ENCODE results near the gene MED15.
"Not testable (repeated sequence)": the region's sequence is repeated elsewhere in the genome, so short reads cannot be mapped to it uniquely, and the experiment has no call there.

MED15 gene

GRCh38 chr22:20590477-20591294 lies 83.3 kb downstream of the MED15 start:
- Histone ChIP-seq H3K9me3 (ENCODE audit: insufficient read depth, low read depth, low read length) (no peaks in the 10 kb centered on the region), H3K27me3 (ENCODE audit: insufficient read depth, low read length) (no peaks in the 10 kb centered on the region), H3K27ac (ENCODE audit: low read depth, low read length) (no peak overlapping the region), H3K4me1 (ENCODE audit: insufficient read depth, low read length) (no peaks in the 10 kb centered on the region), H3K9ac (ENCODE audit: low read depth, low read length) (no peak overlapping the region), H3K36me3 (ENCODE audit: insufficient read depth, low read length) (peaks cover 18% of the 10 kb centered on the region), H3K4me3 (ENCODE audit: low read length) (no peak overlapping the region)
- WGBS: 89% methylated on average over 9 of the region's 9 CpGs

- H3K4me1 ChIP-seq (ENCODE audit: insufficient read depth, low read length): no peaks in the 10 kb centered on the region
- 86% methylated on average over 10 of the region's 10 CpGs for WGBS
- peaks cover 12% of the 10 kb centered on the region for H3K36me3 ChIP-seq (ENCODE audit: insufficient read depth, low read length)
- H3K9me3 ChIP-seq (ENCODE audit: insufficient read depth, low read depth, low read length): no peaks in the 10 kb centered on the region
- no peak overlapping the region for H3K27ac ChIP-seq (ENCODE audit: low read depth, low read length)
- H3K27me3 ChIP-seq (ENCODE audit: insufficient read depth, low read length): no peaks in the 10 kb centered on the region
- H3K4me3 ChIP-seq (ENCODE audit: low read length): no peak overlapping the region
- no peak overlapping the region for H3K9ac ChIP-seq (ENCODE audit: low read depth, low read length)
Observed at GRCh38 chr22:20591295-20591645, 83.9 kb downstream of the MED15 start.

- WGBS: 73% methylated on average over 28 of the region's 28 CpGs
- H3K27me3 ChIP-seq (ENCODE audit: insufficient read depth, low read length): no peaks in the 10 kb centered on the region
- H3K4me3 ChIP-seq (ENCODE audit: low read length): no peak overlapping the region
- H3K27ac ChIP-seq (ENCODE audit: low read depth, low read length): no peak overlapping the region
- no peaks in the 10 kb centered on the region for H3K9me3 ChIP-seq (ENCODE audit: insufficient read depth, low read depth, low read length)
- no peak overlapping the region for H3K9ac ChIP-seq (ENCODE audit: low read depth, low read length)
- H3K4me1 ChIP-seq (ENCODE audit: insufficient read depth, low read length): no peaks in the 10 kb centered on the region
- peaks cover 7% of the 10 kb centered on the region for H3K36me3 ChIP-seq (ENCODE audit: insufficient read depth, low read length)
Observed at GRCh38 chr22:20591660-20592310, 84.4 kb downstream of the MED15 start.

- not testable (repeated sequence) for H3K4me3 ChIP-seq (ENCODE audit: low read length); H3K36me3 ChIP-seq (ENCODE audit: insufficient read depth, low read length); H3K27ac ChIP-seq (ENCODE audit: low read depth, low read length); H3K9ac ChIP-seq (ENCODE audit: low read depth, low read length); H3K9me3 ChIP-seq (ENCODE audit: insufficient read depth, low read depth, low read length); H3K27me3 ChIP-seq (ENCODE audit: insufficient read depth, low read length); H3K4me1 ChIP-seq (ENCODE audit: insufficient read depth, low read length)
Observed at GRCh38 chr22:20594038-20594437, 86.6 kb downstream of the MED15 start.

GRCh38 chr22:20594486-20594885 lies 87.1 kb downstream of the MED15 start:
- not testable (repeated sequence) for H3K4me1 ChIP-seq (ENCODE audit: insufficient read depth, low read length); H3K4me3 ChIP-seq (ENCODE audit: low read length); H3K27me3 ChIP-seq (ENCODE audit: insufficient read depth, low read length); H3K9ac ChIP-seq (ENCODE audit: low read depth, low read length); H3K9me3 ChIP-seq (ENCODE audit: insufficient read depth, low read depth, low read length); H3K27ac ChIP-seq (ENCODE audit: low read depth, low read length); H3K36me3 ChIP-seq (ENCODE audit: insufficient read depth, low read length)
- WGBS: 98% methylated on average over 3 of the region's 4 CpGs

GRCh38 chr22:20595461-20595860 lies 88.1 kb downstream of the MED15 start:
- 89% methylated on average over 3 of the region's 3 CpGs for WGBS
- Histone ChIP-seq H3K36me3 (ENCODE audit: insufficient read depth, low read length) (no peaks in the 10 kb centered on the region), H3K9ac (ENCODE audit: low read depth, low read length) (no peak overlapping the region), H3K4me1 (ENCODE audit: insufficient read depth, low read length) (no peaks in the 10 kb centered on the region), H3K4me3 (ENCODE audit: low read length) (no peak overlapping the region), H3K9me3 (ENCODE audit: insufficient read depth, low read depth, low read length) (no peaks in the 10 kb centered on the region), H3K27me3 (ENCODE audit: insufficient read depth, low read length) (no peaks in the 10 kb centered on the region), H3K27ac (ENCODE audit: low read depth, low read length) (no peak overlapping the region)

- Histone ChIP-seq H3K9ac (ENCODE audit: low read depth, low read length) (no peak overlapping the region), H3K27ac (ENCODE audit: low read depth, low read length) (no peak overlapping the region), H3K9me3 (ENCODE audit: insufficient read depth, low read depth, low read length) (no peaks in the 10 kb centered on the region), H3K36me3 (ENCODE audit: insufficient read depth, low read length) (no peaks in the 10 kb centered on the region), H3K4me3 (ENCODE audit: low read length) (no peak overlapping the region), H3K4me1 (ENCODE audit: insufficient read depth, low read length) (no peaks in the 10 kb centered on the region), H3K27me3 (ENCODE audit: insufficient read depth, low read length) (no peaks in the 10 kb centered on the region)
- 84% methylated on average over 2 of the region's 5 CpGs for WGBS
Observed at GRCh38 chr22:20599117-20599516, 91.7 kb downstream of the MED15 start.

GRCh38 chr22:20600137-20600673 lies 92.8 kb downstream of the MED15 start:
- WGBS: 89% methylated on average over 8 of the region's 8 CpGs
- H3K36me3 ChIP-seq (ENCODE audit: insufficient read depth, low read length): no peaks in the 10 kb centered on the region
- no peak overlapping the region for H3K4me3 ChIP-seq (ENCODE audit: low read length)
- H3K9ac ChIP-seq (ENCODE audit: low read depth, low read length): no peak overlapping the region
- H3K27me3 ChIP-seq (ENCODE audit: insufficient read depth, low read length): no peaks in the 10 kb centered on the region
- H3K27ac ChIP-seq (ENCODE audit: low read depth, low read length): no peak overlapping the region
- no peaks in the 10 kb centered on the region for H3K4me1 ChIP-seq (ENCODE audit: insufficient read depth, low read length)
- no peaks in the 10 kb centered on the region for H3K9me3 ChIP-seq (ENCODE audit: insufficient read depth, low read depth, low read length)

- H3K27me3 ChIP-seq (ENCODE audit: insufficient read depth, low read length): no peaks in the 10 kb centered on the region
- H3K4me1 ChIP-seq (ENCODE audit: insufficient read depth, low read length): 0 out of 2 replicates have a peak, but pooled peaks cover 4% of the 10 kb centered on the region
- no peak overlapping the region for H3K9ac ChIP-seq (ENCODE audit: low read depth, low read length)
- no peaks in the 10 kb centered on the region for H3K9me3 ChIP-seq (ENCODE audit: insufficient read depth, low read depth, low read length)
- WGBS: 92% methylated on average over 7 of the region's 7 CpGs
- no peak overlapping the region for H3K27ac ChIP-seq (ENCODE audit: low read depth, low read length)
- no peaks in the 10 kb centered on the region for H3K36me3 ChIP-seq (ENCODE audit: insufficient read depth, low read length)
- no peak overlapping the region for H3K4me3 ChIP-seq (ENCODE audit: low read length)
Observed at GRCh38 chr22:20601308-20601707, 93.9 kb downstream of the MED15 start.

- Histone ChIP-seq H3K27me3 (ENCODE audit: insufficient read depth, low read length) (no peaks in the 10 kb centered on the region), H3K4me3 (ENCODE audit: low read length) (no peak overlapping the region), H3K9me3 (ENCODE audit: insufficient read depth, low read depth, low read length) (no peaks in the 10 kb centered on the region), H3K36me3 (ENCODE audit: insufficient read depth, low read length) (no peaks in the 10 kb centered on the region), H3K4me1 (ENCODE audit: insufficient read depth, low read length) (peaks cover 12% of the 10 kb centered on the region; the same call in 1 of the 2 replicates), H3K9ac (ENCODE audit: low read depth, low read length) (no peak overlapping the region), H3K27ac (ENCODE audit: low read depth, low read length) (no peak overlapping the region)
- 89% methylated on average over 8 of the region's 8 CpGs for WGBS
Observed at GRCh38 chr22:20602609-20603164, 95.3 kb downstream of the MED15 start.

- H3K4me1 ChIP-seq (ENCODE audit: insufficient read depth, low read length): peaks cover 12% of the 10 kb centered on the region; the same call in 1 of the 2 replicates
- WGBS: 89% methylated on average over 23 of the region's 23 CpGs
- H3K4me3 ChIP-seq (ENCODE audit: low read length): no peak overlapping the region
- no peaks in the 10 kb centered on the region for H3K36me3 ChIP-seq (ENCODE audit: insufficient read depth, low read length)
- no peak overlapping the region for H3K9ac ChIP-seq (ENCODE audit: low read depth, low read length)
- no peak overlapping the region for H3K27ac ChIP-seq (ENCODE audit: low read depth, low read length)
- H3K27me3 ChIP-seq (ENCODE audit: insufficient read depth, low read length): no peaks in the 10 kb centered on the region
- H3K9me3 ChIP-seq (ENCODE audit: insufficient read depth, low read depth, low read length): no peaks in the 10 kb centered on the region
Observed at GRCh38 chr22:20604092-20604747, 96.8 kb downstream of the MED15 start.

All from HUES64 (cell line).